Endothelial cell of umbilical vein (primary cell): ENCODE measurements around the gene SYNJ1. TPM values are rescaled to one million over a fixed set of nuclear protein-coding genes. Genes with fewer than 3 reads are reported as not detected.

Experiments
- BruUV-seq: library from RNA; stranded (reverse); fragments of 400-500 nt; replicated peaks from 2 replicates; lab custom pipeline; 2021; lab: Mats Ljungman, UMichigan
- CTCF ChIA-PET: fragments of 300-600, 350-600 bp; sonication (Branson Sonifier 250); formaldehyde crosslinking; loops from one replicate; lab custom pipeline; 2021; ENCODE audit warnings: antibody characterized with exemption, inconsistent platforms; lab: Charles Lee
- POLR2A ChIA-PET: fragments of 300-600, 350-600 bp; sonication (Branson Sonifier 250); formaldehyde crosslinking; loops from one replicate; lab custom pipeline; 2021; ENCODE audit warnings: antibody characterized with exemption, inconsistent platforms; lab: Charles Lee
- DNase-seq: peaks from one replicate; pipeline ENCODE4 v3.0.0-alpha.2; 2011; ENCODE audit warnings: low read depth, low spot score
- FAIRE-seq: peaks from 2 replicates; lab custom pipeline; 2011; peaks lifted over from hg19 to GRCh38; lab: Jason Lieb, UNC
- H2AFZ ChIP-seq: 2 replicates; pipeline ENCODE4 v1.6.0; 2012; ENCODE audit warnings: low read depth, low read length, control low read depth, inconsistent platforms
- H3K27ac ChIP-seq: 2 replicates; pipeline ENCODE4 v1.5.1; 2011; ENCODE audit warnings: low read depth, mild to moderate bottlenecking, control low read depth, low read length, moderate library complexity; ENCODE audit not compliant: insufficient read depth
- H3K27me3 ChIP-seq, 2 experiments: 2 replicates each; pipeline versions ENCODE4 v1.6.0 to v1.6.1; 2011; ENCODE audit warnings: low read length in 2 of 2, mixed read lengths in 1 of 2; ENCODE audit not compliant: control insufficient read depth in 2 of 2, insufficient read depth in 2 of 2
- H3K36me3 ChIP-seq, 2 experiments: 2 replicates in 1 of 2; 3 replicates in 1 of 2; pipeline ENCODE4 v1.5.1; 2011; ENCODE audit warnings: low read length in 2 of 2, mild to moderate bottlenecking in 1 of 2, moderate library complexity in 1 of 2; ENCODE audit not compliant: control insufficient read depth in 2 of 2, insufficient read depth in 2 of 2; ENCODE audit errors: extremely low read depth in 1 of 2
- H3K4me1 ChIP-seq: 3 replicates; pipeline ENCODE4 v1.5.1; 2011; ENCODE audit warnings: mild to moderate bottlenecking, low read length; ENCODE audit not compliant: control insufficient read depth, insufficient read depth; ENCODE audit errors: extremely low read depth
- H3K4me2 ChIP-seq: 2 replicates; pipeline ENCODE4 v1.6.1; 2011; ENCODE audit warnings: low read length, control low read depth, mixed read lengths; ENCODE audit not compliant: insufficient read depth
- H3K4me3 ChIP-seq, 3 experiments: fragments of 200-600 bp in 1 of 3; sonication (generic), shearing (Covaris generic) in 1 of 3; replicated peaks in 1 of 3; 2 replicates each; pipeline ENCODE4 v1.5.1; 2011 to 2016; ENCODE audit warnings: control low read depth in 3 of 3, low read length in 3 of 3, mild to moderate bottlenecking in 2 of 3, inconsistent platforms in 1 of 3, low read depth in 1 of 3, moderate library complexity in 1 of 3; ENCODE audit not compliant: insufficient read depth in 1 of 3
- H3K79me2 ChIP-seq: 2 replicates; pipeline ENCODE4 v1.6.0; 2012; ENCODE audit warnings: low read length, inconsistent platforms; ENCODE audit not compliant: control insufficient read depth, insufficient read depth
- H3K9ac ChIP-seq: replicated peaks from 2 replicates; pipeline ENCODE3; 2011; ENCODE audit warnings: low read length, control low read depth; ENCODE audit not compliant: insufficient read depth; ENCODE audit errors: extremely low read depth
- H3K9me1 ChIP-seq: replicated peaks from 3 replicates; pipeline ENCODE4 v1.6.0; 2011; ENCODE audit warnings: mild to moderate bottlenecking, low read length; ENCODE audit not compliant: control insufficient read depth, insufficient read depth; ENCODE audit errors: extremely low read depth
- H3K9me3 ChIP-seq: replicated peaks from 2 replicates; pipeline ENCODE4 v1.5.1; 2012; ENCODE audit warnings: low read length, inconsistent platforms; ENCODE audit not compliant: control insufficient read depth, insufficient read depth
- H4K20me1 ChIP-seq: replicated peaks from 2 replicates; pipeline ENCODE3; 2011; ENCODE audit warnings: mild to moderate bottlenecking, low read length; ENCODE audit not compliant: control insufficient read depth, insufficient read depth; ENCODE audit errors: extremely low read depth
- CTCF ChIP-seq, 2 donors: IDR thresholded peaks; 1 replicate in 1 of 2; 2 replicates in 1 of 2; pipeline ENCODE4 v1.5.1; 2011; ENCODE audit warnings: low read length in 2 of 2, mild to moderate bottlenecking in 2 of 2, moderate library complexity in 2 of 2, control low read depth in 1 of 2, inconsistent platforms in 1 of 2, low read depth in 1 of 2; ENCODE audit not compliant: insufficient read depth in 1 of 2; ENCODE audit errors: extremely low read depth in 1 of 2
- EZH2 ChIP-seq: IDR thresholded peaks from 2 replicates; pipeline ENCODE4 v1.6.1; 2012; ENCODE audit warnings: borderline replicate concordance, low read depth, mild to moderate bottlenecking, moderate library complexity, low read length, inconsistent platforms; ENCODE audit not compliant: severe bottlenecking
- FOS ChIP-seq: IDR thresholded peaks from 2 replicates; pipeline ENCODE4 v1.6.1; 2011; ENCODE audit warnings: mild to moderate bottlenecking, low read length, moderate library complexity, borderline replicate concordance; ENCODE audit not compliant: insufficient read depth
- GATA2 ChIP-seq: IDR thresholded peaks from 2 replicates; pipeline ENCODE4 v1.7.0; 2011; ENCODE audit warnings: low read depth, mild to moderate bottlenecking, moderate library complexity, mixed read lengths, low read length; ENCODE audit not compliant: insufficient read length, insufficient read depth
- JUN ChIP-seq: IDR thresholded peaks from 2 replicates; pipeline ENCODE4 v1.6.1; 2011; ENCODE audit warnings: borderline replicate concordance, low read depth; ENCODE audit not compliant: insufficient read length, insufficient read depth
- MAX ChIP-seq: IDR thresholded peaks from 2 replicates; pipeline ENCODE4 v1.6.1; 2011; ENCODE audit not compliant: insufficient read depth, insufficient read length
- MYC ChIP-seq: IDR thresholded peaks from one replicate; pipeline ENCODE4 v1.6.1; 2011; ENCODE audit warnings: mild to moderate bottlenecking, low read depth, low read length
- POLR2A ChIP-seq: IDR thresholded peaks from 2 replicates; pipeline ENCODE4 v1.6.1; 2012; ENCODE audit warnings: low read depth, mild to moderate bottlenecking, control low read depth, low read length
- POLR2AphosphoS5 ChIP-seq: IDR thresholded peaks from 2 replicates; pipeline ENCODE4 v1.6.1; 2012; ENCODE audit warnings: low read depth, mild to moderate bottlenecking, control low read depth, low read length, moderate library complexity; ENCODE audit not compliant: insufficient read depth
- dilution Hi-C: fragments of 300-500 bp; cut with MboI; formaldehyde crosslinking; loops from one replicate; pipeline ENCODE4 v1.15.0; 2019; ENCODE audit warnings: low sequenced_read_pairs; ENCODE audit not compliant: extremely low pct_ligation_motif_present
- intact Hi-C: fragments of 100-400 bp; cut with micrococcal nuclease; formaldehyde crosslinking; loops from one replicate; pipeline ENCODE4 v1.10.0; 2022
- polyA plus RNA-seq, 4 experiments: library from polyadenylated mRNA; depleted of rRNA in 3 of 4; stranded (reverse) in 3 of 4; unstranded in 1 of 4; fragments of >200 nt; gene quantifications; 2 replicates each; pipeline versions ENCODE4 v1.2.1 to v1.2.3, GENCODE V29; 2011 to 2012; ENCODE audit warnings: missing spikeins in 1 of 4
- total RNA-seq: library from RNA; stranded (reverse); gene quantifications from 2 replicates; pipeline ENCODE4 v1.2.3, GENCODE V29; 2021

SYNJ1 gene
- total and polyA plus RNA-seq, 2 donors (not counting 3 experiments of a cell fraction or from before 2014, with no cell fraction given) = 5.9 to 17.0 TPM

GRCh38 chr21:32768530-32768929 lies 40.7 kb upstream of the SYNJ1 start:
- no peaks in the 10 kb centered on the region for H3K27me3 ChIP-seq
- no peak for FAIRE-seq
- no peak overlapping the region for H3K4me3 ChIP-seq
- H3K9ac ChIP-seq = no peak overlapping the region
- DNase-seq = no peak
- no peak overlapping the region for H2AFZ ChIP-seq
- intact Hi-C loops = no loop called here
- no peak overlapping the region for H3K27ac ChIP-seq
- no peaks in the 10 kb centered on the region for H3K9me3 ChIP-seq
- peaks cover 6 to 7% of the 10 kb centered on the region in 2 experiments for H3K36me3 ChIP-seq
- CTCF ChIA-PET = no interaction called here
- H3K9me1 ChIP-seq = no peaks in the 10 kb centered on the region
- peak overlapping the region; percentile 17 for H3K4me2 ChIP-seq
- POLR2A ChIA-PET = no interaction called here
- BruUV-seq = no TSS peak
- H3K4me1 ChIP-seq = peaks cover 28% of the 10 kb centered on the region
- H4K20me1 ChIP-seq = peaks cover 6% of the 10 kb centered on the region
- dilution Hi-C loops = no loop called here
- TF ChIP-seq MYC (no peak), FOS (no peak), JUN (no peak), POLR2AphosphoS5 (no peak), EZH2 (no peak), MAX (no peak), GATA2 (no peak), POLR2A (no peak), CTCF (IDR thresholded peaks at IDR 0.05; ENCODE audit: extremely low read depth in 1 of 2, insufficient read depth in 1 of 2, low read depth in 1 of 2, low read length in 2 of 2) (no peak)
- peaks cover 68% of the 10 kb centered on the region for H3K79me2 ChIP-seq
